ENCODE data around the gene FCHSD1. TPM values are rescaled to one million over a fixed set of nuclear protein-coding genes. Genes with fewer than 3 reads are reported as not detected.

Gene FCHSD1
- polyA plus RNA-seq, 1 donor from 2014 or later: 9.9 TPM

DNA sequence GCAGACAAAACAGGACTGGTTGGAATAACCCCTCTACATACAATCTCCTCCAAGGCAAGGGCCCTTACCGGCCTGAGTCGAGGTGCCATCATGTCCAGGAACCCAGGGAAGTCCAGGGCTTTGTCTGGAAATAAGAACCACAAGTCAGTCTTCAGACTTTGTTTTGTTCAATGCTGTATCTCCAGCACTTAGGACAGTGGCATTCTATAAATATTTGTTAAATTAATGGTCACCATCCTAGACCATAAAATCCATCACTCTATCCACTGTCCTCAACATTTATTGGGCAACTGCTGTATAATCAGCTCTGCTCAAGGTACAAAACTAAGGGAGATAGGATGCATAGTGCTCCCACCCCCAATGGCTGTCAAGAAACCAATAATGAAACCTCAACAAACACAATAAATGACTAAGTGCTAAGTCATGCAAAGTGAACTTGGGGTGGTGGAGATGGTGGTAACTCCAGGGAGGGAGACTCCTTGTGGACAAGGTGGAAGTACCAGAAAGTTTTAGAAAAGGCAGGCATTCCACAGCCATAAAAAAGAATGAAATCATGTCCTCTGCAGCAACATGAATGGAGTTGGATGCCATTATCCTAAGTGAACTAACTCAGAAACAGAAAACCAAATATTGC is 9.5 kb downstream of the FCHSD1 start:
- H3K27ac Mint-ChIP-seq: peak overlapping the region in 1 of 3 donors; percentile 81
- H3K27me3 Mint-ChIP-seq: no peaks in the 10 kb centered on the region
- H3K36me3 Mint-ChIP-seq: peaks cover 5% of the 10 kb centered on the region
- peaks cover 5 to 7% (median 6%) of the 10 kb centered on the region in 3 donors for H3K4me1 Mint-ChIP-seq
- peak overlapping the region in 1 of 4 donors; percentile 38 for H3K4me3 Mint-ChIP-seq
- no peaks in the 10 kb centered on the region for H3K9me3 Mint-ChIP-seq

DNA sequence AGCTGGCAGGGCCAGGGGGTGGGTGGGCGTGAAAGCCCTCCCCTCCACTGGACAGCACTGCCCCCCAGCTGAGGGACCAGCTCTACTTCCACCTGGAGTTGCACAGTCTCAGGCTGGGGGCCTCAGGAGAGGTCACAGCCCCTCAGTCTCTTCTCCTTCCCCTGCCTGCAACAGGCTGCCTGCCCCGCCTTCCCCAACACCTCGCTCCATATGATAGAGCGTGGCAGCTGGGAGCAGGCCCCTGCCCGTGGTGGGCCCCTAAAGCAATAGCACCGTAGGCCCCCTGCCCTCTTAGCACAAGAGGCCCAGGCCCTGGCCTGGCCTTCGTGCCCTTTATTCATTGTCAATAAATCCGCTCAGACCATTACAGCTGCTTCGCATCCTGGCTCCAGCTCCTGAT is 10.5 kb downstream of the FCHSD1 start:
- Mint-ChIP-seq H3K36me3 (peaks cover 5% of the 10 kb centered on the region), H3K4me1 (peaks cover 10 to 12% (median 11%) of the 10 kb centered on the region in 3 donors), H3K4me3 (peak overlapping the region in 1 of 4 donors; percentile 38), H3K27me3 (no peaks in the 10 kb centered on the region), H3K27ac (peak overlapping the region in 2 of 3 donors; percentile 81 to 88), H3K9me3 (no peaks in the 10 kb centered on the region)

DNA sequence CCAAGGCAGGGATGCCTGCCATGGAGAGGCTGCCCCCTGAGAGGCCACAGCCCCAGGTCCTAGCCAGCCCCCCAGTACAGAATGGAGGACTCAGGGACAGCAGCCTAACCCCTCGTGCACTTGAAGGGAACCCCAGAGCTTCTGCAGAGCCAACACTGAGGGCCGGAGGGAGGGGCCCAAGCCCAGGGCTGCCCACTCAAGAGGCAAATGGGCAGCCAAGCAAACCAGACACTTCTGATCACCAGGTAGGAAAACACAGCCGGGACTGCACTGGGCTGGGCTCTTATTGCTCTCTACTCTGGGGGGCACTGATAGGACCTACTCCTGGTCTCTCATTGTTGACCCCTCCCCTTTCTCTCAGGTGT is 11.2 kb downstream of the FCHSD1 start:
- peaks cover 5% of the 10 kb centered on the region for H3K36me3 Mint-ChIP-seq
- H3K27me3 Mint-ChIP-seq: no peaks in the 10 kb centered on the region

DNA sequence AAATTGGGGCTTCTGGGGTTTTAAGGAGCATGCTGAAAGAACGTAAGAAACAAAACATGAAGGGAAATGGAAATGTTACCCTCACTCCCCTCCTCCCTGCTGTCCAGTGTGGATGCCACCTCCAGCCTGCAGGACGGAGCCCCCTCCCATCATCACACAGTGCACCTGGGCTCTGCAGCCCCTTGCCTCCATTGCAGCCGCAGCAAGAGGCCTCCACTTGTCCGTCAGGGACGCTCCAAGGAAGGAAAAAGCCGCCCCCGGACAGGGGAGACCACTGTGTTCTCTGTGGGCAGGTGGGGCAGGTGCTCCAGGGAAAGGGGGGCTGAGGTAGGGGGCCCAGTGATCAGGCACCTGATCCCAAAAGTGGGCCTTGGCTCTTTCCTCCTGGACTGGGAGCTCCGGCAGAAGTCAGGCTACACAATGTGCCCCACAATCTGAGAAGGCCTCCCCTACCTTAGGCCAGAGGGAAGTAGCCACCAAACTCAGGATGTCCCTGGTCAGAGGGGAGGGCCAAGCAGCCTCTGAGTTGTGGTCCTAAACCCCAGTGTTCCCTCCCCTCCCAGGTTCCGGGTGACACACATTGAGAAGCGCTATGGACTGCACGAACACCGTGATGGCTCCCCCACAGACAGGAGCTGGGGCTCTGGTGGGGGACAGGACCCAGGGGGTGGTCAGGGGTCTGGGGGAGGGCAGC is 11.7 kb downstream of the FCHSD1 start:
- H3K4me3 Mint-ChIP-seq: peak overlapping the region in 1 of 4 donors; percentile 91
- H3K4me1 Mint-ChIP-seq: peaks cover 19 to 22% (median 20%) of the 10 kb centered on the region in 3 donors
- no peaks in the 10 kb centered on the region for H3K9me3 Mint-ChIP-seq
- peak overlapping the region in 1 of 3 donors; percentile 95 for H3K27ac Mint-ChIP-seq
- no peaks in the 10 kb centered on the region for H3K27me3 Mint-ChIP-seq
- H3K36me3 Mint-ChIP-seq: peaks cover 5% of the 10 kb centered on the region

More for the DNA sequence above, 11.2 kb downstream of the FCHSD1 start:
- peak overlapping the region in 1 of 4 donors; percentile 38 for H3K4me3 Mint-ChIP-seq
- peaks cover 16 to 18% (median 17%) of the 10 kb centered on the region in 3 donors for H3K4me1 Mint-ChIP-seq
- H3K9me3 Mint-ChIP-seq: no peaks in the 10 kb centered on the region
- peak overlapping the region in 2 of 3 donors; percentile 28 to 88 for H3K27ac Mint-ChIP-seq

DNA sequence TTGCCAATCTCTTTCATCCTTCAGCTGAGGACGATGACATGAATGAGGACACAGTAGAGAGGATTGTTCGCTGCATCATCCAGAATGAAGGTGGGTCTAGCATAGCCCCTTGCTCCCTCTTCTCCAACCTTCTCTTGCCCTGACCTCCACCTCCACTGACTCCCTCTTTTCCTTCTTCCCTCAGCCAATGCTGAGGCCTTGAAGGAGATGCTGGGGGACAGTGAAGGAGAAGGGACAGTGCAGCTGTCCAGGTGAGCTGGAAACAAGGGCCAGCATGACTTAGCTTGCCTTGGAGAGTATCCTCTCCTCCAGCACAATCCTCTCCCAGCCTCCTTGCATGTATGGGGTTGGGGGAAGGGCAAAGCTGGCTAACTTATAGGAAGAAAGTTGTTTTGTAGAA is 12.4 kb downstream of the FCHSD1 start:
- H3K4me1 Mint-ChIP-seq: peaks cover 24 to 28% (median 27%) of the 10 kb centered on the region in 3 donors
- peaks cover 3% of the 10 kb centered on the region for H3K36me3 Mint-ChIP-seq
- H3K27ac Mint-ChIP-seq: peak overlapping the region in 2 of 3 donors; percentile 88 to 95
- no peaks in the 10 kb centered on the region for H3K27me3 Mint-ChIP-seq
- H3K4me3 Mint-ChIP-seq: peak overlapping the region in 3 of 4 donors; percentile 91 to 95 (median 95)
- no peaks in the 10 kb centered on the region for H3K9me3 Mint-ChIP-seq

DNA sequence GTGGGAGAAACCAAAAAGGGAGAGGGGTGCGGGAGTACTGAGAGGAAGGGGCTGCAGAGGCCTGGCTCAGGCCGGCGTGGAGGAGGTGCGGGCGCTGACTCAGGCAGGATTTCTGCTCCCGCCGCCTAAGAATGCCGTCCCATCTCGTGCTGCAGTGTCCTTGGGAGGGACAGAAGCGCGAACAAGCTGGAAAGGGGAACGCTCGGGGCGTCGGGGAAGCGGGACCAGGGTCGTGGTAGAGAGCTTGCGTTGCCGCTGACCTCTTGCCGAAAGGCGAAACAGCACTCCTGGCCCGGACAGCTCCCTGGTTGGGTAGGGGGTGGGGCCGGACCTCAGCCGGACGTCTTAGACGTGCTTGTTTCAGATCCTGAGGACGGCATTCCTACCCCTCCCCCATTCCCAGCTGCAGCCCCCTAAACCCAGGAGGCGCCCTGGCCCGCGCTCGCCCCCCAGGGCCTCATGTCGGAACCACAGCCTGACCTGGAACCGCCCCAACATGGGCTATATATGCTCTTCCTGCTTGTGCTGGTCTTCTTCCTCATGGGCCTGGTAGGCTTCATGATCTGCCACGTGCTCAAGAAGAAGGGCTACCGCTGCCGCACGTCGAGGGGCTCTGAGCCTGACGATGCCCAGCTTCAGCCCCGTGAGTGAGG is 13.3 kb downstream of the FCHSD1 start:
- H3K36me3 Mint-ChIP-seq: no peaks in the 10 kb centered on the region
- H3K27me3 Mint-ChIP-seq: no peaks in the 10 kb centered on the region
- peaks cover 24 to 30% (median 30%) of the 10 kb centered on the region in 3 donors for H3K4me1 Mint-ChIP-seq
- H3K27ac Mint-ChIP-seq: peak overlapping the region; percentile 88 to 96 (median 95)
- peak overlapping the region; percentile 84 to 95 (median 93) for H3K4me3 Mint-ChIP-seq
- H3K9me3 Mint-ChIP-seq: no peaks in the 10 kb centered on the region

DNA sequence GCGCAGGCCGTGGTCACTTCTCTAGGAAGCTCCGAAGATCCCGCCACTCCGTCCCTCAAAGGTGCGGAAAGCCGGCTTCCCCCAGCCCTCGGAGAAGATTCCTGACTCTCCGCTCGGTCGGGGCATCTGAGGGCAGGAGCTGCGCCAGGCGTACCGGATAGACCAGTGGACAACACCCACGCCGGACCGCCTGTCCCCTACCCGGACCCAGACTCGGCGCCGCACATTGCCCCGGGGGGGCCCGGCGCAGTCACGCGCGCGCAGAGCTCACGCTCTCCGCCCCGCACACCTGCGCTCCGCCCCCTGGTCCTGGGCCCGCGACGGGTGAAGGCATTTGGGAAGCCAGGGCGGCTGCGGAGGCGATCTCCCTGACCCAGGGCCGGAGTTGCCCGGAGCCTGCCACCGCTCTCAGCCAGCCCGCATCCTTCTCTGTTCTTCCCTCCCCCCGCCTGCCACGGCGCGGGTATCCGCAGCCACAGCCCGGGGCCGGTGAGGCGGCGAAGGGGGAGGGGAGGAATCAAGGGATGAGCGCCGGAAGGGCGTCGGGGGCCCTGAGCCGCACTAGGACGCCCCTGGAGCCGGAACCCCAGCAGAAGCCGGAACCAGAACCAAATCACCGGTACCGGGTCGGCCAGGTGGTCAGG is 14.0 kb downstream of the FCHSD1 start:
- H3K4me1 Mint-ChIP-seq: peaks cover 28 to 36% (median 31%) of the 10 kb centered on the region in 3 donors
- H3K9me3 Mint-ChIP-seq: no peaks in the 10 kb centered on the region
- peak overlapping the region; percentile 84 to 95 (median 93) for H3K4me3 Mint-ChIP-seq
- H3K36me3 Mint-ChIP-seq: peaks cover 2% of the 10 kb centered on the region
- H3K27ac Mint-ChIP-seq: peak overlapping the region; percentile 88 to 96 (median 95)
- no peaks in the 10 kb centered on the region for H3K27me3 Mint-ChIP-seq

DNA sequence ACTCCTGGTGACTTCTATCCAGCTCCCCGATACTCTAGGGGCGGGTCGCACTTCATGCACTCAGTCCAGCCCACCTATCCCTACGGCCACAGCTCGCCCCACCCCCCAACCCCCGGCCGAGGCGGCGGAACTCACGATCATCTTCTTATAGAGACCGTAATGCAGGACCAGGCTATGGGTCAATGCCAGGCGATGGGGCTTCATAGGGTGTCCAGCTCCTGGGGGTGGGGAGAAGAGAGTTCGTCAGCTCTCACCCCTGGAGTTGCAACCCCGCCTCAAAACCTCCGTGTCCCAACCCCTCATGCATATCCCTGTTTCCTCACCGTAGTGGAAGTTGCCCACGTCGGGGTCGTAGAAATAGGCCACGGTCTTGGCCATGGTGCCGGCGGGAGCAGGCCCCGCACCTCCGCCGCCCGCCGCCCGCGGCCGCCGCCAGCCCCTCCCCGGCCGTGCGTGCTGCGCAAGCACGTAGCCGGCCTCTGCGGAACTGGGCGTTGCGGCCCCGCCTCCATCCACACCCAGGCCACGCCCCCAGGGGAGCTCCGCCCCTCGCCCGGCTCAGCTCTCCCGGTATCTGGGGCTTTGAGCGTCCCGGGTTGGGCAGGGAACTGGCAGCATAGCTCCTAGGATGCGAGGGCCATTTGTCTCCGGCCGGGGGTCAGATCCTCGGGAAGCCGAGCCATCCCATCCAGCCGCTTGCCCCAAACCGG is 14.7 kb downstream of the FCHSD1 start, which contains the start of the genes HDAC3 and RELL2:
HDAC3 (minus strand) TSS at position 437 of the 710 bp plus-strand sequence; CDS start at position 378, 59 bp downstream.
RELL2 (plus strand) TSS at position 585 of the 710 bp plus-strand sequence. CDS start 1,229 bp downstream, outside the sequence.
- Mint-ChIP-seq H3K4me1 (peaks cover 29 to 36% (median 31%) of the 10 kb centered on the region in 3 donors), H3K9me3 (no peaks in the 10 kb centered on the region), H3K36me3 (peaks cover 2% of the 10 kb centered on the region), H3K27me3 (no peaks in the 10 kb centered on the region), H3K4me3 (peak within 1 kb of the TSS; percentile 84 to 96 (median 93)), H3K27ac (peak within 1 kb of the TSS; percentile 95 to 96 (median 95))

DNA sequence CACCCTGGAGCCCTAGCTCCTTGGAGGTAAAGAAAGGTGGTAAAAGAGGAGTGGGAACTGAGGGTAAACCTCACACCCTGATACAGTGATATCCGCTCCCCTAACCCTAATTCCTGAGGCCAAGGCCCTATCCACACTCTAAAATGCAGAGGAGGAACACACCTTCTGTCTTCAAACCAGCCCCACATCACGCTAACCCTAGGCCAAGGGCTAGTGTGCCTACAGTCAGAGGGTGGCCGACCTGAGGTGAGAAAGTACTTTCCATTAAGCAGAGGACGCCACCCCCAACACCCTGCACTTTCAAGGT is 15.2 kb downstream of the FCHSD1 start:
- Mint-ChIP-seq H3K27me3 (no peaks in the 10 kb centered on the region), H3K27ac (peak overlapping the region; percentile 74 to 95 (median 95)), H3K4me3 (peak overlapping the region; percentile 84 to 96 (median 93)), H3K9me3 (no peaks in the 10 kb centered on the region), H3K36me3 (peaks cover 3% of the 10 kb centered on the region), H3K4me1 (peaks cover 29 to 36% (median 31%) of the 10 kb centered on the region in 3 donors)

DNA sequence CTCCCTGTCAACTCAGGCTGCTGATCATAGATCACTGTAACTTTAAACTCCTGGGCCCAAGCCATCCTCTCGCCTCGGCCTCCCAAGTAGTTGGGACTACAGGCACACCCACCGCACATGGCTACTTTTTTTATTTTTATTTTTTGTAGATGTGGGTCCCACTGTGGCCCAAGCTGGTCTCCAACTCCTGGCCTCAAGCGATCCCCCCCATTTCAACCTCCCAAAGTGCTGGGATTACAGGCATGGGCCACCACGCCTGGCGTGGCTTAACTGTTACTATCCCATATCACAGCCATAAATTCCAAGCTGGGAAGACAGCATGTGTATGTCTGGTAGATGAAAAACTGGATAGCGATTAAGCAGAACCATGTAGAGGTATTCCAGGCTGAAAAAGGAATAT is 15.6 kb downstream of the FCHSD1 start:
- Mint-ChIP-seq H3K27ac (peak overlapping the region in 2 of 3 donors; percentile 95), H3K4me1 (peaks cover 29 to 36% (median 31%) of the 10 kb centered on the region in 3 donors), H3K27me3 (no peaks in the 10 kb centered on the region), H3K9me3 (no peaks in the 10 kb centered on the region), H3K36me3 (peaks cover 3% of the 10 kb centered on the region), H3K4me3 (peak overlapping the region; percentile 84 to 96 (median 93))

DNA sequence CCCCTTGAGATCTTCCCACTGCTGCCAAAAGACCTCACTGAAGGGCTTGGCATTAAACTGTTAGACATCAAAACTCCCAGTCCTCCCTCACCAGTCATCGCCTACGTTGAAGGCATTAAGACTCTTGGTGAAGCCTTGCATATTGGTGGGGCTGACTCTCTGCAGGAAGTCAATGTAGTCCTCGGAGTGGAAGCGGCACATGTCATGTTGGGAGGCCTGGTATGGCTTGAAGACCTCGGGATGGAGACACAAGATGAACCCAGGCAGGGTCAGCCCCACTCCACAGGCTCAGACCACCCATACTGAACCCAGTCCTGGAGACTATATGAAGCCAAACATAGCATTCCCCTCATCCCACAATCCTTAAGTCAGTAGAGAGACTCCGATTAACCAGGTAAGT is 16.5 kb downstream of the FCHSD1 start:
- peak overlapping the region in 2 of 3 donors; percentile 70 to 95 for H3K27ac Mint-ChIP-seq
- H3K36me3 Mint-ChIP-seq: peaks cover 3% of the 10 kb centered on the region
- no peaks in the 10 kb centered on the region for H3K9me3 Mint-ChIP-seq
- H3K4me3 Mint-ChIP-seq: peak overlapping the region; percentile 13 to 95 (median 88)
- H3K4me1 Mint-ChIP-seq: peaks cover 29 to 36% (median 31%) of the 10 kb centered on the region in 3 donors
- no peaks in the 10 kb centered on the region for H3K27me3 Mint-ChIP-seq

DNA sequence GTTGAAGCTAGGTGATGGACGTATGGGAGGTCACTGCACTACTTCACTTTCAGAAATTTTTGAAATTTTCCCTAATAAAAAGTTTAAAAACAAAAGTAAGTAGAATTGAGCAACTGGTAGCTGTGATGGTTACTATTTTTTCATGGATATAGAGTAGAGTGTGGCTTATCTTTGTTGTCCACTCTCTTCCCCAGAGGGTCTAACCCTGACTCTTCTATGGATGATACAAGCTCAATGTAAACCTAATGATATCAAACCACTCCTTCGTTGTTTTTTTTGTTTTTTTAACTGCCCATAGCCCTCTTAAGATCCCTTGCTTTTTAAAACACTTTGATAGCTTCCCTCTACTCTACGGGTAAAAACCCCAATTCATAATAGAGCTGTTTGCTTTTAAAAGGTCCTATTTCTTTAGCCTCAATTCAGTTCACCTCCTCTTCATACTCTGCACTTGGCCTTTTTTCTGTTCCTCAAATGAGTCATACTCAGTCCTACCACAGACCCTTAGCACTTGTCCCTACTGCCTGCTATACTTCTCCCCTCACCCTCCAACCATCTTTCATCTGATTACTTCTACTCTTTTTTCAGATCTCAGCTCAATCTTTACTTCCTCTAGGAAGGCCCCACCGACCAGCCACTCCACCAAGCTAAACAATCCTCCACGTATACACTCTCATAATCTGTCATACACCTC is 17.2 kb downstream of the FCHSD1 start:
- H3K36me3 Mint-ChIP-seq: peaks cover 3% of the 10 kb centered on the region
- peak overlapping the region in 3 of 4 donors; percentile 9 to 91 (median 12) for H3K4me3 Mint-ChIP-seq
- H3K4me1 Mint-ChIP-seq: peaks cover 29 to 36% (median 31%) of the 10 kb centered on the region in 3 donors

DNA sequence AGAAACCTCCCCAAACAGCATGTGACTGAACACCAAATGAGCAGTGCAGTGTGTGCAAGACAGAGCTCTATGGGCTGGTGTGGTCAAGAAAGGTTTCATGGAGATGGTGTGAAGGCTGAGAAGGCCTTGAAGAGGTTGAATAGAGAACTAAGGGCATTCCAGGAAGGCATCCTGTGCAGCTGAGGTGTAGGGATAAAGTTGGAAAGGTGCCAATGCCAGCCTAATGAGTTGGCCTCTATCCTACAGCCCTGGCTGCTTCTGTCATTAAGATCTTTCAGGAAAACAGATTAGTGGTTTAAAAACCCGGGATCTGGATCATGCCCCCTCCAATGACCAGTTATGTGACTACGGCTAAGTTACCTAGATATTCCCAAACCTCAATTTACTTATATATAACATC is 18.6 kb downstream of the FCHSD1 start:
- H3K27me3 Mint-ChIP-seq: no peaks in the 10 kb centered on the region
- peak overlapping the region in 1 of 4 donors; percentile 40 for H3K4me3 Mint-ChIP-seq
- peaks cover 3% of the 10 kb centered on the region for H3K36me3 Mint-ChIP-seq
- H3K4me1 Mint-ChIP-seq: peaks cover 27 to 31% (median 28%) of the 10 kb centered on the region in 3 donors
- H3K27ac Mint-ChIP-seq: no peak overlapping the region
- H3K9me3 Mint-ChIP-seq: no peaks in the 10 kb centered on the region

More for the DNA sequence above, 17.2 kb downstream of the FCHSD1 start:
- Mint-ChIP-seq H3K27me3 (no peaks in the 10 kb centered on the region), H3K27ac (peak overlapping the region in 1 of 3 donors; percentile 70), H3K9me3 (no peaks in the 10 kb centered on the region)

All from IgD-negative memory B cell (primary cell).